ENCODE measurements around the gene PHYKPL. TPM values are rescaled to one million over a fixed set of nuclear protein-coding genes. Genes with fewer than 3 reads are reported as not detected.

PHYKPL gene
- polyA plus RNA-seq, 1 donor from 2014 or later: 16.9 TPM

DNA sequence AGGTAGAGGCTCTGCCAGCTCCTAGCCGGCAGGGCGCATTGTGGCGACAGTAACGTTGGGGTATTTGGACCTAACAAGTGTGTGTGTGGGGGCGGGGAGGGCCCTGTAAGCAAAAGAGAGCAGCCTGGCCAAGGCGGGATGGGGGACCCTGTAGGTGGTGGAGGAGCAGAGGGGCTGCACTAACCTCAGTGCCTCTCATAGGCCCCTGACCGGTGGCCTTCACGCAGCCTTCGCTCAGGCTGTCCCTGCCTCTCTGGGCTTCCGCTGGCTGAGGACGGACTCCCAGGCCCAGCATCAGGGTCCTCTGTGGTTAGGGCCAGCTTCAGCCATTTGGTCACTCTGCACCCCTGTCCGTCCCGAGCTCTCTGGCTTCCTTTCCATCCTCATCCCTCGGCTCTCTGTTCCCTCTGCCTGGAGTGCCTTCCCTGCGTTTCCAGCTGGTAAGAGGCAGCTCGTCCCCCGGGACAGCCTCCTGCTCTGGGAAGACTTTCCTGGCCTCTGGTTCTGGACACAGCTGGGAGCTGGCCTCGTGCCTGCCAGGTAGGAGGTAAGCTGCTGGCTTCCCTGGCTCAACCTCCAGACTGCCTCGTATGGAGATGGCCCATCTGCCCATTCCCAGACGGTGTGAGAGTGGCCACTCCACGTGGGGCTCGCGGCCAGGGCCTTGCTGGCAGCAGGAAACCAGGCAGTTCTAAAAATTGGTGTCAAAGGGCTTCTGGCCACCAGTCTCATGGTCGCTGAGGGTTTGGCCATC lies 39.3 kb upstream of the PHYKPL start:
- H3K27ac ChIP-seq (ENCODE audit: low read length): no peak overlapping the region
- H3F3A ChIP-seq (ENCODE audit: insufficient read depth, low read length, poor library complexity, severe bottlenecking): no peaks in the 10 kb centered on the region
- no peaks in the 10 kb centered on the region for H3K27me3 ChIP-seq (ENCODE audit: insufficient read depth, low read depth, low read length)
- no peak overlapping the region for H3K9ac ChIP-seq (ENCODE audit: low read length)
- H4K20me1 ChIP-seq (ENCODE audit: insufficient read depth): no peaks in the 10 kb centered on the region
- no peak overlapping the region for H3K4me2 ChIP-seq (ENCODE audit: low read length)
- no peak overlapping the region for H2AFZ ChIP-seq (ENCODE audit: low read depth, low read length)
- TF ChIP-seq, protein P1, sequence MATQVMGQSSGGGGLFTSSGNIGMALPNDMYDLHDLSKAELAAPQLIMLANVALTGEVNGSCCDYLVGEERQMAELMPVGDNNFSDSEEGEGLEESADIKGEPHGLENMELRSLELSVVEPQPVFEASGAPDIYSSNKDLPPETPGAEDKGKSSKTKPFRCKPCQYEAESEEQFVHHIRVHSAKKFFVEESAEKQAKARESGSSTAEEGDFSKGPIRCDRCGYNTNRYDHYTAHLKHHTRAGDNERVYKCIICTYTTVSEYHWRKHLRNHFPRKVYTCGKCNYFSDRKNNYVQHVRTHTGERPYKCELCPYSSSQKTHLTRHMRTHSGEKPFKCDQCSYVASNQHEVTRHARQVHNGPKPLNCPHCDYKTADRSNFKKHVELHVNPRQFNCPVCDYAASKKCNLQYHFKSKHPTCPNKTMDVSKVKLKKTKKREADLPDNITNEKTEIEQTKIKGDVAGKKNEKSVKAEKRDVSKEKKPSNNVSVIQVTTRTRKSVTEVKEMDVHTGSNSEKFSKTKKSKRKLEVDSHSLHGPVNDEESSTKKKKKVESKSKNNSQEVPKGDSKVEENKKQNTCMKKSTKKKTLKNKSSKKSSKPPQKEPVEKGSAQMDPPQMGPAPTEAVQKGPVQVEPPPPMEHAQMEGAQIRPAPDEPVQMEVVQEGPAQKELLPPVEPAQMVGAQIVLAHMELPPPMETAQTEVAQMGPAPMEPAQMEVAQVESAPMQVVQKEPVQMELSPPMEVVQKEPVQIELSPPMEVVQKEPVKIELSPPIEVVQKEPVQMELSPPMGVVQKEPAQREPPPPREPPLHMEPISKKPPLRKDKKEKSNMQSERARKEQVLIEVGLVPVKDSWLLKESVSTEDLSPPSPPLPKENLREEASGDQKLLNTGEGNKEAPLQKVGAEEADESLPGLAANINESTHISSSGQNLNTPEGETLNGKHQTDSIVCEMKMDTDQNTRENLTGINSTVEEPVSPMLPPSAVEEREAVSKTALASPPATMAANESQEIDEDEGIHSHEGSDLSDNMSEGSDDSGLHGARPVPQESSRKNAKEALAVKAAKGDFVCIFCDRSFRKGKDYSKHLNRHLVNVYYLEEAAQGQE (IDR thresholded peaks at IDR 0.05; ENCODE audit: borderline replicate concordance): no peak
- no peak for TF ChIP-seq POLR2AphosphoS5 (IDR thresholded peaks at IDR 0.05)
- TF ChIP-seq EZH2 (IDR thresholded peaks at IDR 0.05; ENCODE audit: borderline replicate concordance, insufficient read depth, low read length, poor library complexity, severe bottlenecking): no peak
- TF ChIP-seq RAD21 (conservative IDR thresholded peaks at IDR 0.05): no peak
- no peak for TF ChIP-seq MXI1 (conservative IDR thresholded peaks at IDR 0.05; ENCODE audit: poor library complexity, severe bottlenecking)
- TF ChIP-seq CTCF (IDR thresholded peaks at IDR 0.05; ENCODE audit: poor library complexity, severe bottlenecking): no peak
- no peak for TF ChIP-seq EP300 (conservative IDR thresholded peaks at IDR 0.05; ENCODE audit: poor library complexity, severe bottlenecking)
- TF ChIP-seq SMC3 (conservative IDR thresholded peaks at IDR 0.05; ENCODE audit: poor library complexity): no peak
- no peaks in the 10 kb centered on the region for H3K79me2 ChIP-seq (replicated peaks; ENCODE audit: insufficient read depth, low read length)
- H3K36me3 ChIP-seq (ENCODE audit: insufficient read depth, low read length): no peaks in the 10 kb centered on the region
- no peaks in the 10 kb centered on the region for H3K9me3 ChIP-seq (ENCODE audit: low read length)
- no peaks in the 10 kb centered on the region for H3K9me2 ChIP-seq (ENCODE audit: insufficient read depth, low read length)
- no peak overlapping the region for H3K4me3 ChIP-seq (ENCODE audit: low read length)

DNA sequence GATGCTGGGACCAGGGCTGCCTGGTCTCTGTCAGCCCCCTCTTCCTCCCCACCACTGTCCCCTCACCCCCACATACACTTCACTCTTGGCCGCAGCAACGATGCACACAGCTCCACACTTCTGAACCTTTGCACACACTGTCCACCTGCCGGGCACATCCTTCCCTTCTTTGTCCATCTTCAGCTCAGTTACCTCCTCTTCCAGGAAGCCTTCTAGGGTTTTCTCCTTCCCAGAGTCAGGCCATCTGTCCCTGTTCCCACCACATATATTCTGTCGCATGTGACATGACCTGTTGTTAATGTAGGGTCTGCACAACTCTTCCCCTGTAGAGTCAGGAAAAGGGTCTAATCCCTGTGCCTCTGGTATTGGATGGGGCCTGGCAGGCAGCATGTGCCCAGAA lies 38.6 kb upstream of the PHYKPL start:
- H4K20me1 ChIP-seq (ENCODE audit: insufficient read depth): no peaks in the 10 kb centered on the region
- H3K27ac ChIP-seq (ENCODE audit: low read length): no peak overlapping the region
- no peaks in the 10 kb centered on the region for H3K36me3 ChIP-seq (ENCODE audit: insufficient read depth, low read length)
- H3K4me2 ChIP-seq (ENCODE audit: low read length): no peak overlapping the region
- no peak overlapping the region for H3K4me3 ChIP-seq (ENCODE audit: low read length)
- no peaks in the 10 kb centered on the region for H3K9me2 ChIP-seq (ENCODE audit: insufficient read depth, low read length)
- H3K9me3 ChIP-seq (ENCODE audit: low read length): no peaks in the 10 kb centered on the region
- no peaks in the 10 kb centered on the region for H3K79me2 ChIP-seq (replicated peaks; ENCODE audit: insufficient read depth, low read length)
- H3K27me3 ChIP-seq (ENCODE audit: insufficient read depth, low read depth, low read length): no peaks in the 10 kb centered on the region
- H3F3A ChIP-seq (ENCODE audit: insufficient read depth, low read length, poor library complexity, severe bottlenecking): no peaks in the 10 kb centered on the region
- TF ChIP-seq MXI1 (conservative IDR thresholded peaks at IDR 0.05; ENCODE audit: poor library complexity, severe bottlenecking): no peak
- TF ChIP-seq EP300 (conservative IDR thresholded peaks at IDR 0.05; ENCODE audit: poor library complexity, severe bottlenecking): no peak
- TF ChIP-seq RAD21 (conservative IDR thresholded peaks at IDR 0.05): no peak
- TF ChIP-seq EZH2 (IDR thresholded peaks at IDR 0.05; ENCODE audit: borderline replicate concordance, insufficient read depth, low read length, poor library complexity, severe bottlenecking): no peak
- TF ChIP-seq CTCF (IDR thresholded peaks at IDR 0.05; ENCODE audit: poor library complexity, severe bottlenecking): no peak
- no peak for TF ChIP-seq POLR2AphosphoS5 (IDR thresholded peaks at IDR 0.05)
- no peak for TF ChIP-seq TAF1 (IDR thresholded peaks at IDR 0.05; ENCODE audit: low read depth)
- TF ChIP-seq, protein P1 (IDR thresholded peaks at IDR 0.05; ENCODE audit: borderline replicate concordance): no peak
- no peak for TF ChIP-seq SMC3 (conservative IDR thresholded peaks at IDR 0.05; ENCODE audit: poor library complexity)
- H3K9ac ChIP-seq (ENCODE audit: low read length): no peak overlapping the region
- H2AFZ ChIP-seq (ENCODE audit: low read depth, low read length): no peak overlapping the region

All from neural cell (in vitro differentiated cells).